Measurements from ENCODE around the gene UGT2B17.
"Not testable (repeated sequence)": the region's sequence is repeated elsewhere in the genome, so short reads cannot be mapped to it uniquely, and the experiment has no call there.

Gene UGT2B17

GRCh38 chr4:68569036-68569435 lies 7.1 kb downstream of the UGT2B17 start:
- DNase-seq (ENCODE audit: low read depth) = not testable (repeated sequence)

GRCh38 chr4:68568535-68568934 lies 7.6 kb downstream of the UGT2B17 start:
- DNase-seq (ENCODE audit: low read depth) = not testable (repeated sequence)

GRCh38 chr4:68566364-68566763 lies 9.8 kb downstream of the UGT2B17 start:
- DNase-seq (ENCODE audit: low read depth) = not testable (repeated sequence)

GRCh38 chr4:68565082-68565481 lies 11.0 kb downstream of the UGT2B17 start:
- DNase-seq (ENCODE audit: low read depth) = not testable (repeated sequence)

- not testable (repeated sequence) for DNase-seq (ENCODE audit: low read depth)
Measured at GRCh38 chr4:68560364-68561070, 15.6 kb downstream of the UGT2B17 start.

- DNase-seq (ENCODE audit: low read depth) = not testable (repeated sequence)
Measured at GRCh38 chr4:68553830-68554229, 22.3 kb downstream of the UGT2B17 start.

- not testable (repeated sequence) for DNase-seq (ENCODE audit: low read depth)
Measured at GRCh38 chr4:68552818-68553811, 23.0 kb downstream of the UGT2B17 start.

GRCh38 chr4:68542742-68543141 lies 33.4 kb downstream of the UGT2B17 start:
- not testable (repeated sequence) for DNase-seq (ENCODE audit: low read depth)

- DNase-seq (ENCODE audit: low read depth) = no peak
Measured at GRCh38 chr4:68536375-68536774, 39.7 kb downstream of the UGT2B17 start.

- DNase-seq (ENCODE audit: low read depth) = no peak
Measured at GRCh38 chr4:68535974-68536373, 40.1 kb downstream of the UGT2B17 start.

- not testable (repeated sequence) for DNase-seq (ENCODE audit: low read depth)
Measured at GRCh38 chr4:68522232-68522631, 53.9 kb downstream of the UGT2B17 start.

- no peak for DNase-seq (ENCODE audit: low read depth)
Measured at GRCh38 chr4:68520985-68521384, 55.1 kb downstream of the UGT2B17 start.

- DNase-seq (ENCODE audit: low read depth) = no peak
Measured at GRCh38 chr4:68518889-68519288, 57.2 kb downstream of the UGT2B17 start.

GRCh38 chr4:68505452-68505851 lies 70.7 kb downstream of the UGT2B17 start:
- DNase-seq (ENCODE audit: low read depth) = not testable (repeated sequence)

GRCh38 chr4:68504836-68505235 lies 71.3 kb downstream of the UGT2B17 start:
- not testable (repeated sequence) for DNase-seq (ENCODE audit: low read depth)

- DNase-seq (ENCODE audit: low read depth) = not testable (repeated sequence)
Measured at GRCh38 chr4:68503462-68503861, 72.7 kb downstream of the UGT2B17 start.

- DNase-seq (ENCODE audit: low read depth) = no peak
Measured at GRCh38 chr4:68499021-68499420, 77.1 kb downstream of the UGT2B17 start.

GRCh38 chr4:68498413-68499007 lies 77.6 kb downstream of the UGT2B17 start:
- DNase-seq (ENCODE audit: low read depth) = no peak

GRCh38 chr4:68494688-68495087 lies 81.4 kb downstream of the UGT2B17 start:
- DNase-seq (ENCODE audit: low read depth) = no peak

- DNase-seq (ENCODE audit: low read depth) = no peak
Measured at GRCh38 chr4:68490826-68491457, 85.2 kb downstream of the UGT2B17 start.

- DNase-seq (ENCODE audit: low read depth) = no peak
Measured at GRCh38 chr4:68489338-68489737, 86.8 kb downstream of the UGT2B17 start.

All from stimulated activated CD8-positive, alpha-beta memory T cell treated with anti-CD3 and anti-CD28 coated beads, Interleukin-12 subunit alpha, Interleukin-12 subunit beta, amount 100 ng/mL, for 4 hours (primary cell).